Measurements from ENCODE around the gene CENPP. TPM values are rescaled to one million over a fixed set of nuclear protein-coding genes. Genes with fewer than 3 reads are reported as not detected.
A peak's percentile ranks its signal among the peaks of the same experiment; 100 is the strongest.

Gene CENPP
- total RNA-seq, 1 donor = 5.4 TPM

GRCh38 chr9:92652461-92652860 is 326.7 kb downstream of the CENPP start:
- H3K4me2 ChIP-seq (ENCODE audit: insufficient read depth, low read length) = no peak overlapping the region
- no peak overlapping the region for H3K4me3 ChIP-seq (ENCODE audit: insufficient read depth, low read length)
- H3K79me2 ChIP-seq (ENCODE audit: insufficient read depth, low read length) = peaks cover 51% of the 10 kb centered on the region
- H3K4me1 ChIP-seq (ENCODE audit: insufficient read depth, low read length) = peaks cover 25% of the 10 kb centered on the region
- no peak for TF ChIP-seq CTCF (IDR thresholded peaks at IDR 0.05; ENCODE audit: extremely low read depth, low read depth, low read length)
- DNase-seq (ENCODE audit: insufficient read length, low spot score, missing footprints) = no peak
- H3K27ac ChIP-seq (ENCODE audit: low read depth, low read length) = peak overlapping the region; percentile 94
- peaks cover 19% of the 10 kb centered on the region for H4K20me1 ChIP-seq (ENCODE audit: insufficient read depth, low read length)
- no peaks in the 10 kb centered on the region for H3K27me3 ChIP-seq (ENCODE audit: insufficient read depth, low read length)
- H3K36me3 ChIP-seq (ENCODE audit: insufficient read depth, low read length) = peaks cover 44% of the 10 kb centered on the region
- no peak overlapping the region for H2AFZ ChIP-seq (ENCODE audit: low read length)
- H3K9me3 ChIP-seq (ENCODE audit: low read depth, low read length) = no peaks in the 10 kb centered on the region

GRCh38 chr9:92654481-92655301 is 328.9 kb downstream of the CENPP start:
- H3K4me2 ChIP-seq (ENCODE audit: insufficient read depth, low read length) = no peak overlapping the region
- no peaks in the 10 kb centered on the region for H3K9me3 ChIP-seq (ENCODE audit: low read depth, low read length)
- peaks cover 36% of the 10 kb centered on the region for H3K36me3 ChIP-seq (ENCODE audit: insufficient read depth, low read length)
- H3K27me3 ChIP-seq (ENCODE audit: insufficient read depth, low read length) = no peaks in the 10 kb centered on the region
- H3K4me1 ChIP-seq (ENCODE audit: insufficient read depth, low read length) = peaks cover 29% of the 10 kb centered on the region
- H3K4me3 ChIP-seq (ENCODE audit: insufficient read depth, low read length) = no peak overlapping the region
- DNase-seq (ENCODE audit: insufficient read length, low spot score, missing footprints) = peak; percentile 39
- no peak overlapping the region for H2AFZ ChIP-seq (ENCODE audit: low read length)
- peaks cover 60% of the 10 kb centered on the region for H3K79me2 ChIP-seq (ENCODE audit: insufficient read depth, low read length)
- H3K27ac ChIP-seq (ENCODE audit: low read depth, low read length) = peak overlapping the region; percentile 94
- H4K20me1 ChIP-seq (ENCODE audit: insufficient read depth, low read length) = peaks cover 38% of the 10 kb centered on the region
- no peak for TF ChIP-seq CTCF (IDR thresholded peaks at IDR 0.05; ENCODE audit: extremely low read depth, low read depth, low read length)

GRCh38 chr9:92655366-92655765 is 329.6 kb downstream of the CENPP start:
- no peak overlapping the region for H3K4me2 ChIP-seq (ENCODE audit: insufficient read depth, low read length)
- H3K27ac ChIP-seq (ENCODE audit: low read depth, low read length) = peak overlapping the region; percentile 24
- DNase-seq (ENCODE audit: insufficient read length, low spot score, missing footprints) = peak; percentile 21
- H3K27me3 ChIP-seq (ENCODE audit: insufficient read depth, low read length) = no peaks in the 10 kb centered on the region
- no peaks in the 10 kb centered on the region for H3K9me3 ChIP-seq (ENCODE audit: low read depth, low read length)
- no peak overlapping the region for H2AFZ ChIP-seq (ENCODE audit: low read length)
- peaks cover 41% of the 10 kb centered on the region for H4K20me1 ChIP-seq (ENCODE audit: insufficient read depth, low read length)
- no peak overlapping the region for H3K4me3 ChIP-seq (ENCODE audit: insufficient read depth, low read length)
- peaks cover 29% of the 10 kb centered on the region for H3K4me1 ChIP-seq (ENCODE audit: insufficient read depth, low read length)
- H3K79me2 ChIP-seq (ENCODE audit: insufficient read depth, low read length) = peaks cover 65% of the 10 kb centered on the region
- no peak for TF ChIP-seq CTCF (IDR thresholded peaks at IDR 0.05; ENCODE audit: extremely low read depth, low read depth, low read length)
- peaks cover 32% of the 10 kb centered on the region for H3K36me3 ChIP-seq (ENCODE audit: insufficient read depth, low read length)

GRCh38 chr9:92655896-92656536 is 330.3 kb downstream of the CENPP start:
- H3K4me3 ChIP-seq (ENCODE audit: insufficient read depth, low read length) = no peak overlapping the region
- H3K27me3 ChIP-seq (ENCODE audit: insufficient read depth, low read length) = no peaks in the 10 kb centered on the region
- peaks cover 42% of the 10 kb centered on the region for H4K20me1 ChIP-seq (ENCODE audit: insufficient read depth, low read length)
- peaks cover 25% of the 10 kb centered on the region for H3K4me1 ChIP-seq (ENCODE audit: insufficient read depth, low read length)
- peak; percentile 45 for DNase-seq (ENCODE audit: insufficient read length, low spot score, missing footprints)
- H3K36me3 ChIP-seq (ENCODE audit: insufficient read depth, low read length) = peaks cover 29% of the 10 kb centered on the region
- no peak for TF ChIP-seq CTCF (IDR thresholded peaks at IDR 0.05; ENCODE audit: extremely low read depth, low read depth, low read length)
- H3K79me2 ChIP-seq (ENCODE audit: insufficient read depth, low read length) = peaks cover 69% of the 10 kb centered on the region
- peak overlapping the region; percentile 24 for H3K27ac ChIP-seq (ENCODE audit: low read depth, low read length)
- no peak overlapping the region for H2AFZ ChIP-seq (ENCODE audit: low read length)
- no peaks in the 10 kb centered on the region for H3K9me3 ChIP-seq (ENCODE audit: low read depth, low read length)
- H3K4me2 ChIP-seq (ENCODE audit: insufficient read depth, low read length) = no peak overlapping the region

Measured in osteoblast (primary cell).